GM12878 (cell line): ENCODE measurements around the gene ANO4. TPM values are rescaled to one million over a fixed set of nuclear protein-coding genes. Genes with fewer than 3 reads are reported as not detected.

ENCODE experiments used
- ATAC-seq: fragments of 200-7000 bp; cut with Tn5 transposase; 3 replicates; pipeline ENCODE4 v1.9.1; 2020; ENCODE audit warnings: mild to moderate bottlenecking, moderate library complexity
- BruUV-seq: library from RNA; stranded (reverse); fragments of 400-500 nt; replicated peaks from 2 replicates; lab custom pipeline; 2021; lab: Mats Ljungman, UMichigan
- CTCF ChIA-PET: fragments of 300-600 bp; sonication (Branson Sonifier 250); formaldehyde crosslinking; extraction: SDS; loops from one replicate; lab custom pipeline; 2021; ENCODE audit warnings: inconsistent platforms; lab: Yijun Ruan, JAX
- POLR2A ChIA-PET: fragments of 350-600 bp; formaldehyde crosslinking; extraction: SDS; loops from one replicate; lab custom pipeline; 2021; ENCODE audit warnings: inconsistent platforms; lab: Charles Lee
- RAD21 ChIA-PET: fragments of 300-600 bp; sonication (Branson Sonifier 250); formaldehyde crosslinking; loops from one replicate; lab custom pipeline; 2023; ENCODE audit warnings: antibody characterized with exemption; ENCODE audit not compliant: unreplicated experiment; lab: Charles Lee
- SMC1A ChIA-PET: fragments of 300-600 bp; sonication (Branson Sonifier 250); formaldehyde crosslinking; loops from one replicate; lab custom pipeline; 2023; ENCODE audit not compliant: unreplicated experiment, uncharacterized antibody; lab: Charles Lee
- DNase-seq: peaks from one replicate; pipeline ENCODE4 v3.0.0-alpha.2; 2011; ENCODE audit warnings: low read depth, low spot score
- FAIRE-seq: peaks from 3 replicates; lab custom pipeline; 2011; peaks lifted over from hg19 to GRCh38; lab: Jason Lieb, UNC
- H2AFZ ChIP-seq: 2 replicates; pipeline ENCODE4 v1.6.0; 2011; ENCODE audit warnings: low read depth, low read length, control low read depth; ENCODE audit not compliant: control insufficient read depth
- H3K27ac ChIP-seq: 2 replicates; pipeline ENCODE4 v1.5.1; 2011; ENCODE audit warnings: control low read depth; ENCODE audit not compliant: control insufficient read depth, insufficient read depth
- H3K27me3 ChIP-seq, 2 experiments: replicated peaks in 1 of 2; 2 replicates each; pipeline versions ENCODE4 v1.6.0 to v1.6.1; 2011; ENCODE audit warnings: low read length in 1 of 2; ENCODE audit not compliant: control insufficient read depth in 2 of 2, insufficient read depth in 2 of 2
- H3K36me3 ChIP-seq, 2 experiments: 2 replicates each; pipeline ENCODE4 v1.5.1; 2011; ENCODE audit warnings: low read length in 1 of 2; ENCODE audit not compliant: control insufficient read depth in 2 of 2, insufficient read depth in 2 of 2
- H3K4me1 ChIP-seq: 2 replicates; pipeline ENCODE4 v1.6.1; 2011; ENCODE audit warnings: mild to moderate bottlenecking, low read length, moderate library complexity, mixed read lengths; ENCODE audit not compliant: control insufficient read depth, insufficient read depth
- H3K4me2 ChIP-seq: 2 replicates; pipeline ENCODE4 v1.6.0; 2011; ENCODE audit warnings: control low read depth; ENCODE audit not compliant: control insufficient read depth, insufficient read depth
- H3K4me3 ChIP-seq: fragments of 200-600 bp; sonication (generic); 2 replicates; pipeline ENCODE4 v1.5.1; 2016
- H3K79me2 ChIP-seq: 2 replicates; pipeline ENCODE4 v1.6.0; 2011; ENCODE audit warnings: low read length; ENCODE audit not compliant: control insufficient read depth, insufficient read depth
- H3K9ac ChIP-seq: 2 replicates; pipeline ENCODE4 v1.8.0; 2011; ENCODE audit warnings: low read length, control low read depth, mixed read lengths; ENCODE audit not compliant: control insufficient read depth, insufficient read depth
- H3K9me3 ChIP-seq: replicated peaks from 3 replicates; pipeline ENCODE4 v1.5.1; 2011; ENCODE audit warnings: mild to moderate bottlenecking, low read length; ENCODE audit not compliant: control insufficient read depth, insufficient read depth
- H4K20me1 ChIP-seq: 2 replicates; pipeline ENCODE4 v1.6.0; 2011; ENCODE audit not compliant: control insufficient read depth, insufficient read depth
- CBX3 ChIP-seq: fragments of 200-600 bp; sonication (generic); IDR thresholded peaks from 2 replicates; pipeline ENCODE4 v1.6.1; 2016; ENCODE audit warnings: low read depth, borderline replicate concordance
- ELK1 ChIP-seq: IDR thresholded peaks from 2 replicates; pipeline ENCODE4 v1.6.1; 2012; ENCODE audit warnings: low read depth, low read length, improper control_type of control experiment
- ESRRA ChIP-seq: IDR thresholded peaks from 2 replicates; pipeline ENCODE4 v1.6.1; 2012; ENCODE audit warnings: mild to moderate bottlenecking, low read length, improper control_type of control experiment
- GABPA ChIP-seq: IDR thresholded peaks from 2 replicates; pipeline ENCODE4 v1.6.1; 2014; ENCODE audit warnings: antibody characterized with exemption, low read depth, mild to moderate bottlenecking, inconsistent platforms
- HDAC2 ChIP-seq: fragments of 200-600 bp; sonication (generic); IDR thresholded peaks from 2 replicates; pipeline ENCODE4 v1.6.1; 2017
- HDGF ChIP-seq: fragments of 450-650 bp; IDR thresholded peaks from 2 replicates; pipeline ENCODE4 v1.6.1; 2016; ENCODE audit warnings: antibody characterized with exemption
- IRF3 ChIP-seq: fragments of 450-650 bp; IDR thresholded peaks from 2 replicates; pipeline ENCODE4 v1.6.1; 2014; ENCODE audit warnings: mild to moderate bottlenecking
- LARP7 ChIP-seq: fragments of 450-650 bp; IDR thresholded peaks from 2 replicates; pipeline ENCODE4 v1.6.1; 2017; ENCODE audit warnings: mild to moderate bottlenecking
- MLLT1 ChIP-seq: fragments of 450-650 bp; IDR thresholded peaks from 2 replicates; pipeline ENCODE4 v1.6.1; 2016; ENCODE audit warnings: mild to moderate bottlenecking
- POLR2AphosphoS5 ChIP-seq: IDR thresholded peaks from 2 replicates; pipeline ENCODE4 v1.6.1; 2011; ENCODE audit warnings: mild to moderate bottlenecking, low read length, inconsistent platforms
- RB1 ChIP-seq: fragments of 450-650 bp; formaldehyde crosslinking; IDR thresholded peaks from 2 replicates; pipeline ENCODE4 v1.6.1; 2017; ENCODE audit warnings: mild to moderate bottlenecking, borderline replicate concordance
- RELB ChIP-seq: fragments of 450-650 bp; IDR thresholded peaks from 2 replicates; pipeline ENCODE4 v1.6.1; 2017; ENCODE audit warnings: low read depth, mild to moderate bottlenecking, moderate library complexity
- SP1 ChIP-seq: IDR thresholded peaks from one replicate; pipeline ENCODE4 v1.6.1; 2011; ENCODE audit warnings: low read depth, low read length
- TCF7 ChIP-seq: IDR thresholded peaks from 2 replicates; pipeline ENCODE4 v1.6.1; 2014; ENCODE audit warnings: antibody characterized with exemption, borderline replicate concordance
- YBX1 ChIP-seq: fragments of 450-650 bp; IDR thresholded peaks from 2 replicates; pipeline ENCODE4 v1.6.1; 2016; ENCODE audit warnings: antibody characterized with exemption
- YY1 ChIP-seq: IDR thresholded peaks from 2 replicates; pipeline ENCODE4 v1.6.1; 2011; ENCODE audit warnings: low read depth, mild to moderate bottlenecking, low read length
- WGBS: methylation state at CpG from one replicate; pipeline ENCODE4 v1.1.6; 2016; ENCODE audit warnings: low lambda C conversion rate; ENCODE audit not compliant: insufficient replicate concordance, insufficient coverage; ENCODE audit errors: missing lambda C conversion rate; 5-methylcytosine and 5-hydroxymethylcytosine counted together
- in situ Hi-C: fragments of 300-500 bp; cut with MboI; formaldehyde crosslinking; loops from 9 replicates; pipeline ENCODE4 v1.14.3; 2018; ENCODE audit warnings: mixed read lengths
- intact Hi-C: fragments of 100-400 bp; cut with micrococcal nuclease; formaldehyde crosslinking; loops from one replicate; pipeline ENCODE4 v1.14.2; 2022; ENCODE audit not compliant: unreplicated experiment
- polyA plus RNA-seq, 11 experiments: library from polyadenylated mRNA; depleted of rRNA in 4 of 11; unstranded in 6 of 11; stranded (reverse) in 5 of 11; fragments of >200 nt; fragmentation: Nextera tagmentation in 4 of 11; fragmentation: Illumina TruSeq in 1 of 11; extraction: Ambion mirVana in 4 of 11; extraction: Trizol in 1 of 11; gene quantifications; 1 replicate in 1 of 11; 2 replicates in 10 of 11; pipeline versions ENCODE4 v1.2.1 to v1.2.3, GENCODE V29; 2011 to 2016; ENCODE audit warnings: inconsistent platforms in 2 of 11, missing spikeins in 2 of 11, low read depth in 1 of 11
- total RNA-seq, 4 experiments: library from RNA; depleted of rRNA in 3 of 4; stranded (reverse); fragments of >200 nt in 3 of 4; fragmentation: Illumina TruSeq in 1 of 4; extraction: Trizol in 1 of 4; gene quantifications; 2 replicates each; pipeline versions ENCODE4 v1.2.1 to v1.2.3, GENCODE V29; 2013 to 2021
- TF ChIP-seq, protein P1 (sequence below): fragments of 150-350 bp; IDR thresholded peaks from 2 replicates; pipeline ENCODE4 v1.6.1; 2014; ENCODE audit warnings: mild to moderate bottlenecking, low read depth, low read length

ANO4 gene
- total and polyA plus RNA-seq, 10 of the 15 experiments (the other 5 are each of a cell fraction or from before 2014, with no cell fraction given), result not detected

DNA sequence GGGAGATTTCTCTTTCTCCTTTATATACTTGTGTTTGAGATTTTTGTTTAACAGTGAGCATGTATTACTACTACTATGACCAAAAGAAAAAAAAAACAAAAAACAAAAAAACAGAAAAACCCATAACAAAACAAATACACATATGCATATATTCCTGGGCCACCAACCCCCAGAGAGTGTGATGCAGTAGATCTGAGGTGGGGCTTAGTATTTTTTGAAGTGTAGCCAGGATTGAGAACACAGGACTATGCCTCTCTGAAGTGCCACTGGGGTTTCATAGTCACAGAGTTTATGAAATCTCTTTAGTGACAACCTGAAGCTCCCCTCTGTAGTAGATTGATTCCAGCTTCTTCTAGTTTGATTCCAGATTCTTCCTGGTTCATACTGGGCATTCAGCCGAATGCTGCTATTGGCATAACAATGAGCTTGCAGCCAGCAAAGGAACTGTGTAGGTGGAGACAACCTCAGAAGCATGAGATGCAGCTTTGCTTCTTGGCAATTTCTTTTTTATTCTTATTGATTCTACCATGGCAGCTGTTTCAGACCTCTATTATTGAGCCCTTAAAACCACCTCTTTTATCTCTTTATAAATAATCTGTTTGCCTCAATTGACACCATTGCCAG, 15.5 kb upstream of the ANO4 start (continued):
- TF ChIP-seq YY1 (no peak), RB1 (no peak), HDAC2 (no peak), MLLT1 (no peak), LARP7 (no peak)
- TF ChIP-seq, protein P1, sequence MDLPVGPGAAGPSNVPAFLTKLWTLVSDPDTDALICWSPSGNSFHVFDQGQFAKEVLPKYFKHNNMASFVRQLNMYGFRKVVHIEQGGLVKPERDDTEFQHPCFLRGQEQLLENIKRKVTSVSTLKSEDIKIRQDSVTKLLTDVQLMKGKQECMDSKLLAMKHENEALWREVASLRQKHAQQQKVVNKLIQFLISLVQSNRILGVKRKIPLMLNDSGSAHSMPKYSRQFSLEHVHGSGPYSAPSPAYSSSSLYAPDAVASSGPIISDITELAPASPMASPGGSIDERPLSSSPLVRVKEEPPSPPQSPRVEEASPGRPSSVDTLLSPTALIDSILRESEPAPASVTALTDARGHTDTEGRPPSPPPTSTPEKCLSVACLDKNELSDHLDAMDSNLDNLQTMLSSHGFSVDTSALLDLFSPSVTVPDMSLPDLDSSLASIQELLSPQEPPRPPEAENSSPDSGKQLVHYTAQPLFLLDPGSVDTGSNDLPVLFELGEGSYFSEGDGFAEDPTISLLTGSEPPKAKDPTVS, result no peak
- TF ChIP-seq, all 136 proteins: peak for 0

DNA sequence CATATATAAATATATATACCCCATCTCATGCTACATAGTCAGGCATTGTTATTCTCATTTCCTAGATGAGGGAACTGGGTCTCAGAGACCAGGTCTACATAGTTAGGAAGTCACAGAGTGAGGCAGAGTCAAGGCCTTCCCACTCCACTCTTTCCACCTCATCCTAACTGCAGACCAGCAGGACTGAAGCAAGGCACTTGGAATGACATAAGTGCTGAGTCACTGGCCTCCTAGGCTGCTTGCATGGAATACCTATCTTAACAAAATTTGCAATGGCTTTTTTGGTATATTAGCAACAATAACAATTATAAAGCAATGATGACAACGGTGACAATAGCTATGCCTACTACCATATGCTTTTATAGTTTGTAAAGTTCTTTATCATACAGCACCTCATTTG, 5.4 kb upstream of the ANO4 start:
- no peak for DNase-seq
- no peak overlapping the region for H3K4me2 ChIP-seq
- no peak for ATAC-seq
- H3K4me3 ChIP-seq, result no peak overlapping the region
- H4K20me1 ChIP-seq, result no peaks in the 10 kb centered on the region
- H3K27me3 ChIP-seq, result peaks cover 1 to 3% of the 10 kb centered on the region in 2 experiments; a peak in 3 of 4 replicates
- H3K9me3 ChIP-seq, result no peaks in the 10 kb centered on the region
- ChIA-PET RAD21 (no interaction called here), POLR2A (no interaction called here), CTCF (no interaction called here), SMC1A (no interaction called here)
- H2AFZ ChIP-seq, result no peak overlapping the region
- H3K4me1 ChIP-seq, result no peaks in the 10 kb centered on the region
- no peaks in the 10 kb centered on the region for H3K36me3 ChIP-seq
- in situ Hi-C loops (no loop called here), intact Hi-C loops (no loop called here)
- no peaks in the 10 kb centered on the region for H3K79me2 ChIP-seq
- H3K27ac ChIP-seq, result no peak overlapping the region
- H3K9ac ChIP-seq, result no peak overlapping the region
- FAIRE-seq, result no peak
- 0% methylated on average over 1 of the region's 1 CpG for WGBS
- BruUV-seq, result no TSS peak
- TF ChIP-seq GABPA (no peak), IRF3 (no peak), ESRRA (no peak), POLR2AphosphoS5 (no peak), SP1 (no peak), TCF7 (no peak), YBX1 (no peak), HDGF (no peak), RELB (no peak), ELK1 (no peak), CBX3 (no peak)
